Measurements from ENCODE around the gene ZBTB12.

Gene ZBTB12

GRCh38 chr6:31897612-31898382, 4.1 kb downstream of the ZBTB12 start, which contains the start of gene EHMT2 (continued):
- TF ChIP-seq TSHZ1 (tag by site-specific recombination; IDR thresholded peaks at IDR 0.05; ENCODE audit: borderline replicate concordance) = no peak
- TF ChIP-seq ZIC2 (tag by site-specific recombination; IDR thresholded peaks at IDR 0.05) = no peak
- no peak for TF ChIP-seq ZNF704 (tag by site-specific recombination; IDR thresholded peaks at IDR 0.05)
- peak; percentile 33 for TF ChIP-seq ZNF600 (tag by site-specific recombination; IDR thresholded peaks at IDR 0.05)
- TF ChIP-seq ZBTB49 (tag by site-specific recombination; IDR thresholded peaks at IDR 0.05; ENCODE audit: low read depth) = no peak
- TF ChIP-seq KLF16 (tag by site-specific recombination; IDR thresholded peaks at IDR 0.05) = no peak; the same call in 1 of the 2 replicates
- no peak for TF ChIP-seq HOXD13 (CRISPR knock-in tag; IDR thresholded peaks at IDR 0.05; ENCODE audit: borderline replicate concordance)
- no peak for TF ChIP-seq ZNF560 (tag by site-specific recombination; IDR thresholded peaks at IDR 0.05; ENCODE audit: borderline replicate concordance)
- TF ChIP-seq ZNF121 (tag by site-specific recombination; IDR thresholded peaks at IDR 0.05) = no peak
- TF ChIP-seq ZNF501 (tag by site-specific recombination; IDR thresholded peaks at IDR 0.05) = peak; percentile 40; the same call in 1 of the 2 replicates
- no peak for TF ChIP-seq ZNF629 (tag by site-specific recombination; IDR thresholded peaks at IDR 0.05)
- peak; percentile 60; the same call in 1 of the 2 replicates for TF ChIP-seq ZFP37 (tag by site-specific recombination; IDR thresholded peaks at IDR 0.05)
- 0 out of 2 replicates have a peak, but pooled peaks have one; percentile 33 for TF ChIP-seq ZBTB44 (tag by site-specific recombination; IDR thresholded peaks at IDR 0.05)
- no peak for TF ChIP-seq PBX3 (CRISPR knock-in tag; IDR thresholded peaks at IDR 0.05)
- no peak for TF ChIP-seq GFI1B (tag by site-specific recombination; IDR thresholded peaks at IDR 0.05)
- TF ChIP-seq SP7 (tag by site-specific recombination; IDR thresholded peaks at IDR 0.05) = 0 out of 2 replicates have a peak, but pooled peaks have one; percentile 11
- TF ChIP-seq ZFP69B (tag by site-specific recombination; IDR thresholded peaks at IDR 0.05) = 0 out of 2 replicates have a peak, but pooled peaks have one; percentile 58
- peak; percentile 48; the same call in 1 of the 2 replicates for TF ChIP-seq YY1 (tag by site-specific recombination; IDR thresholded peaks at IDR 0.05)
- TF ChIP-seq ZNF19 (tag by site-specific recombination; IDR thresholded peaks at IDR 0.05; ENCODE audit: low read depth) = no peak
- no peak for TF ChIP-seq INSM2 (tag by site-specific recombination; IDR thresholded peaks at IDR 0.05)
- TF ChIP-seq SP3 (tag by site-specific recombination; IDR thresholded peaks at IDR 0.05) = no peak; the same call in 1 of the 2 replicates
- no peak for TF ChIP-seq HIC1 (tag by site-specific recombination; IDR thresholded peaks at IDR 0.05)
- 0 out of 2 replicates have a peak, but pooled peaks have one; percentile 19 for TF ChIP-seq ZNF692 (tag by site-specific recombination; IDR thresholded peaks at IDR 0.05)
